H1 (cell line): Measurements from ENCODE around the gene ELMO1. TPM values are rescaled to one million over a fixed set of nuclear protein-coding genes. Genes with fewer than 3 reads are reported as not detected.

Source experiments
- CTCF ChIA-PET: fragments of 300-600 bp; sonication (Branson Sonifier 250); formaldehyde crosslinking; loops from one replicate; lab custom pipeline; 2021; ENCODE audit not compliant: partially characterized antibody; lab: Charles Lee
- POLR2A ChIA-PET: fragments of 300-600 bp; sonication (Branson Sonifier 250); formaldehyde crosslinking; loops from one replicate; lab custom pipeline; 2021; ENCODE audit warnings: inconsistent platforms; ENCODE audit not compliant: partially characterized antibody; lab: Charles Lee
- DNase-seq, 2 experiments: peaks; one replicate each; pipeline versions ENCODE4 v3.0.0 to v3.0.0-alpha.2; 2010 to 2022; ENCODE audit warnings: low spot score in 2 of 2, low read depth in 1 of 2, mixed read lengths in 1 of 2
- FAIRE-seq: peaks from 2 replicates; lab custom pipeline; 2011; peaks lifted over from hg19 to GRCh38; lab: Jason Lieb, UNC
- H2AFZ ChIP-seq: 2 replicates; pipeline ENCODE4 v1.8.1; 2012; ENCODE audit warnings: low read length, inconsistent platforms
- H2AK5ac ChIP-seq: 2 replicates; pipeline ENCODE4 v1.6.1; 2013; ENCODE audit warnings: low read depth, low read length
- H2BK120ac ChIP-seq: replicated peaks from 2 replicates; pipeline ENCODE3; 2013; ENCODE audit warnings: low read depth, low read length, inconsistent platforms
- H2BK12ac ChIP-seq: 2 replicates; pipeline ENCODE4 v1.6.1; 2013; ENCODE audit warnings: low read depth, low read length
- H2BK15ac ChIP-seq: 2 replicates; pipeline ENCODE4 v1.6.1; 2013; ENCODE audit warnings: low read length
- H2BK20ac ChIP-seq: 2 replicates; pipeline ENCODE4 v1.6.1; 2013; ENCODE audit warnings: low read length
- H2BK5ac ChIP-seq: 2 replicates; pipeline ENCODE4 v1.6.1; 2013; ENCODE audit warnings: low read depth, low read length
- H3K14ac ChIP-seq: 2 replicates; pipeline ENCODE4 v1.6.1; 2013; ENCODE audit warnings: inconsistent platforms; ENCODE audit not compliant: insufficient read length
- H3K18ac ChIP-seq: 2 replicates; pipeline ENCODE4 v1.6.1; 2013; ENCODE audit warnings: low read length; ENCODE audit errors: extremely low read depth
- H3K23ac ChIP-seq: 2 replicates; pipeline ENCODE4 v1.6.1; 2013; ENCODE audit warnings: inconsistent platforms; ENCODE audit not compliant: insufficient read length
- H3K23me2 ChIP-seq: 2 replicates; pipeline ENCODE4 v1.6.1; 2013; ENCODE audit warnings: low read depth, low read length
- H3K27ac ChIP-seq: 2 replicates; pipeline ENCODE4 v1.6.1; 2011; ENCODE audit warnings: low read depth, low read length, inconsistent platforms
- H3K27me3 ChIP-seq, 4 experiments: replicated peaks in 1 of 4; 1 replicate in 1 of 4; 2 replicates in 3 of 4; pipeline versions ENCODE4 v1.6.1 to v1.8.1; 2011 to 2013; ENCODE audit warnings: low read length in 3 of 4, mild to moderate bottlenecking in 3 of 4, inconsistent platforms in 2 of 4, mixed read lengths in 2 of 4, moderate library complexity in 1 of 4; ENCODE audit not compliant: control insufficient read depth in 3 of 4, insufficient read depth in 3 of 4; ENCODE audit errors: extremely low read depth in 1 of 4
- H3K36me3 ChIP-seq, 4 experiments: 2 replicates each; pipeline versions ENCODE4 v1.6.1 to v1.8.1; 2011 to 2013; ENCODE audit warnings: mild to moderate bottlenecking in 4 of 4, low read length in 3 of 4, moderate library complexity in 2 of 4, control low read depth in 1 of 4, inconsistent platforms in 1 of 4; ENCODE audit not compliant: insufficient read depth in 4 of 4, control insufficient read depth in 2 of 4
- H3K4ac ChIP-seq: replicated peaks from 2 replicates; pipeline ENCODE3; 2013; ENCODE audit warnings: low read length, low read depth, mixed read lengths, inconsistent platforms; ENCODE audit not compliant: insufficient read length
- H3K4me1 ChIP-seq, 4 experiments: replicated peaks in 1 of 4; 1 replicate in 1 of 4; 2 replicates in 3 of 4; pipeline versions ENCODE4 v1.6.1 to v1.8.1; 2011 to 2013; ENCODE audit warnings: low read length in 3 of 4, inconsistent platforms in 2 of 4, mixed read lengths in 1 of 4; ENCODE audit not compliant: insufficient read depth in 4 of 4, control insufficient read depth in 3 of 4
- H3K4me2 ChIP-seq, 2 experiments: 2 replicates each; pipeline versions ENCODE4 v1.6.1 to v1.8.1; 2011 to 2013; ENCODE audit warnings: low read depth in 2 of 2, low read length in 2 of 2, control low read depth in 1 of 2, inconsistent platforms in 1 of 2, mild to moderate bottlenecking in 1 of 2; ENCODE audit not compliant: insufficient read depth in 1 of 2
- H3K4me3 ChIP-seq, 4 experiments: fragments of 200-600, 300-600 bp in 1 of 4; sonication (generic), shearing (Covaris generic), sonication (Bioruptor Twin) in 1 of 4; 2 replicates each; pipeline versions ENCODE4 v1.5.1 to v1.8.1; 2011 to 2016; ENCODE audit warnings: low read length in 4 of 4, low read depth in 3 of 4, control low read depth in 2 of 4, inconsistent platforms in 2 of 4, mild to moderate bottlenecking in 2 of 4, mixed read lengths in 1 of 4, moderate library complexity in 1 of 4; ENCODE audit not compliant: insufficient read depth in 2 of 4; ENCODE audit errors: extremely low read depth in 1 of 4
- H3K56ac ChIP-seq: replicated peaks from 2 replicates; pipeline ENCODE3; 2013; ENCODE audit warnings: low read depth, mild to moderate bottlenecking, mixed read lengths, low read length, inconsistent platforms; ENCODE audit not compliant: insufficient read length
- H3K79me1 ChIP-seq: 2 replicates; pipeline ENCODE4 v1.6.1; 2013; ENCODE audit warnings: low read depth, low read length, control low read depth
- H3K79me2 ChIP-seq, 2 experiments: 2 replicates each; pipeline versions ENCODE4 v1.6.1 to v1.8.1; 2012 to 2013; ENCODE audit warnings: low read length in 2 of 2, mild to moderate bottlenecking in 2 of 2, inconsistent platforms in 1 of 2; ENCODE audit not compliant: insufficient read depth in 2 of 2, control insufficient read depth in 1 of 2
- H3K9ac ChIP-seq, 4 experiments: replicated peaks in 1 of 4; 1 replicate in 1 of 4; 2 replicates in 3 of 4; pipeline versions ENCODE4 v1.6.1 to v1.8.1; 2011 to 2013; ENCODE audit warnings: low read depth in 3 of 4, low read length in 3 of 4, control low read depth in 2 of 4, mild to moderate bottlenecking in 2 of 4, moderate library complexity in 2 of 4, inconsistent platforms in 1 of 4; ENCODE audit errors: extremely low read depth in 1 of 4
- H3K9me3 ChIP-seq, 2 experiments: 2 replicates each; pipeline versions ENCODE4 v1.6.1 to v1.8.1; 2012 to 2013; ENCODE audit warnings: mild to moderate bottlenecking in 2 of 2, moderate library complexity in 2 of 2, control low read depth in 1 of 2, inconsistent platforms in 1 of 2, low read depth in 1 of 2, low read length in 1 of 2, mixed read lengths in 1 of 2; ENCODE audit not compliant: insufficient read depth in 2 of 2
- H4K20me1 ChIP-seq, 2 experiments: replicated peaks in 1 of 2; 2 replicates each; pipeline versions ENCODE3 to v1.8.1; 2011 to 2013; ENCODE audit warnings: inconsistent platforms in 2 of 2, low read length in 2 of 2, mild to moderate bottlenecking in 1 of 2; ENCODE audit not compliant: insufficient read depth in 2 of 2, control insufficient read depth in 1 of 2
- H4K5ac ChIP-seq: 2 replicates; pipeline ENCODE4 v1.6.1; 2013; ENCODE audit warnings: low read length, low read depth, mixed read lengths, inconsistent platforms; ENCODE audit not compliant: insufficient read length
- H4K8ac ChIP-seq: 2 replicates; pipeline ENCODE4 v1.8.0; 2013; ENCODE audit warnings: mild to moderate bottlenecking, moderate library complexity, low read length, inconsistent platforms; ENCODE audit not compliant: insufficient read depth; ENCODE audit errors: extremely low read depth
- H4K91ac ChIP-seq: replicated peaks from 2 replicates; pipeline ENCODE3; 2013; ENCODE audit warnings: low read length, mixed read lengths, inconsistent platforms; ENCODE audit not compliant: insufficient read length
- USF2 ChIP-seq: IDR thresholded peaks from 2 replicates; pipeline ENCODE4 v1.6.1; 2011; ENCODE audit warnings: low read length, improper control_type of control experiment
- YY1 ChIP-seq: IDR thresholded peaks from 2 replicates; pipeline ENCODE4 v1.6.1; 2011; ENCODE audit warnings: low read depth, mild to moderate bottlenecking, low read length
- WGBS, 2 experiments: shearing (Covaris generic) in 1 of 2; methylation state at CpG; one replicate each; pipeline versions ENCODE4 v1.1.6 to v1.1.7; 2013 to 2015; ENCODE audit warnings: low lambda C conversion rate in 2 of 2, mixed read lengths in 2 of 2, inconsistent platforms in 1 of 2, low coverage in 1 of 2, missing lambda C conversion rate in 1 of 2; ENCODE audit not compliant: insufficient replicate concordance in 2 of 2, insufficient coverage in 1 of 2, insufficient read length in 1 of 2; ENCODE audit errors: extremely low coverage in 1 of 2, missing lambda C conversion rate in 1 of 2; 5-methylcytosine and 5-hydroxymethylcytosine counted together
- polyA plus RNA-seq, 7 experiments: library from polyadenylated mRNA; depleted of rRNA in 3 of 7; stranded (reverse) in 5 of 7; unstranded in 2 of 7; fragments of >200 nt in 5 of 7; fragments of 200-250 nt in 2 of 7; gene quantifications; 1 replicate in 5 of 7; 2 replicates in 1 of 7; 4 replicates in 1 of 7; pipeline versions ENCODE4 v1.2.1 to v1.2.3, GENCODE V29; 2011 to 2013; ENCODE audit warnings: missing spikeins in 2 of 7, mixed read lengths in 2 of 7
- total RNA-seq: library from RNA; stranded (reverse); fragmentation: NEBNext Ultra II Directional; extraction: Animal tissue kit (Norgen Biotek cat#: 25700); gene quantifications from 2 replicates; pipeline ENCODE4 v1.2.1, GENCODE V29; 2021

ELMO1 gene
- total and polyA plus RNA-seq, 2 of the 8 experiments (the other 6 are each of a cell fraction or from before 2014, with no cell fraction given) = 18.4 to 21.0 TPM

- H3K14ac ChIP-seq = no peak overlapping the region
- no peak overlapping the region; the same call in 1 of the 2 replicates for H4K8ac ChIP-seq
- ChIA-PET CTCF (interaction anchor here (0.6 to 2.4 kb wide), 6 partner anchors 9 to 236 kb away, joined by 3 to 8 read pairs (median 4); no protein-coding TSS in a partner anchor), POLR2A (no interaction called here)
- no peaks in the 10 kb centered on the region for H3K9me3 ChIP-seq
- H3K27ac ChIP-seq = no peak overlapping the region
- no peaks in the 10 kb centered on the region for H3K36me3 ChIP-seq
- H3K4me3 ChIP-seq = no peak overlapping the region
- no peak overlapping the region for H3K56ac ChIP-seq
- no peak for FAIRE-seq
- no peaks in the 10 kb centered on the region for H3K23me2 ChIP-seq
- H2BK12ac ChIP-seq = no peak overlapping the region
- no peak overlapping the region for H2BK120ac ChIP-seq
- H3K27me3 ChIP-seq = no peaks in the 10 kb centered on the region
- H3K9ac ChIP-seq = no peak overlapping the region
- H3K4me1 ChIP-seq = peaks cover 0 to 6% (median 0%) of the 10 kb centered on the region in 4 experiments; a peak in 2 of 7 replicates
- H3K79me2 ChIP-seq = peaks cover 0 to 3% of the 10 kb centered on the region in 2 experiments; a peak in 1 of 4 replicates
- H2AK5ac ChIP-seq = peak overlapping the region; percentile 47; the same call in 1 of the 2 replicates
- DNase-seq = no peak
- no peak overlapping the region for H3K18ac ChIP-seq
- no peak overlapping the region for H3K4ac ChIP-seq
- no peak overlapping the region for H2BK20ac ChIP-seq
- no peaks in the 10 kb centered on the region for H3K79me1 ChIP-seq
- peaks cover 0 to 1% of the 10 kb centered on the region in 2 experiments for H4K20me1 ChIP-seq
- WGBS, 2 experiments = 87% methylated on average over 6 of the region's 6 CpGs; no CpG with 5 or more reads in 1 of the 2 experiments
- no peak overlapping the region for H2AFZ ChIP-seq
- no peak overlapping the region for H3K4me2 ChIP-seq
- no peak overlapping the region for H2BK15ac ChIP-seq
- no peak overlapping the region for H4K91ac ChIP-seq
- no peak overlapping the region for H3K23ac ChIP-seq
- no peak overlapping the region for H4K5ac ChIP-seq
- no peak overlapping the region for H2BK5ac ChIP-seq
- TF ChIP-seq YY1 = no peak
- no peak for TF ChIP-seq USF2
Measured at GRCh38 chr7:37418381-37418780, 30.3 kb downstream of the ELMO1 start.
